ENCODE results near the gene CSMD2.

DNA sequence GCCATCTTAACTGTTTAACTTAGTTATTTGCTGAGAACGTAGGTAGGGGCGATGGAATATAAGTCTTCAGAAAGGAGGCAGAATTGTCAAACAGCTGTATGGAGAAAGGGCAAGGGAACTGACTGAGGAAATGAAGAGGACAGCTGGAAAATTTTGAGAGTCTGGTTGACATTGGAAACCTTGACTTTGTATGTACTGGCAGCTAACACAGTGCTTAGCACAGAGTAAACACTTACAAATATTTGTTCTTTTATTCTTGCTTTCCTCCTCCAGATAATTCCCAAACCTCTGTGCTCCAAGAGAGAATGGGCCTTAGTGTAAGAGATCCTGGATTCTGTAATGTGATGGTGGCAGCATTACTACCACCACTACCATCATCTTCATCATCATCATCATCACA is 601.3 kb downstream of the CSMD2 start:
- TF ChIP-seq, protein P1, sequence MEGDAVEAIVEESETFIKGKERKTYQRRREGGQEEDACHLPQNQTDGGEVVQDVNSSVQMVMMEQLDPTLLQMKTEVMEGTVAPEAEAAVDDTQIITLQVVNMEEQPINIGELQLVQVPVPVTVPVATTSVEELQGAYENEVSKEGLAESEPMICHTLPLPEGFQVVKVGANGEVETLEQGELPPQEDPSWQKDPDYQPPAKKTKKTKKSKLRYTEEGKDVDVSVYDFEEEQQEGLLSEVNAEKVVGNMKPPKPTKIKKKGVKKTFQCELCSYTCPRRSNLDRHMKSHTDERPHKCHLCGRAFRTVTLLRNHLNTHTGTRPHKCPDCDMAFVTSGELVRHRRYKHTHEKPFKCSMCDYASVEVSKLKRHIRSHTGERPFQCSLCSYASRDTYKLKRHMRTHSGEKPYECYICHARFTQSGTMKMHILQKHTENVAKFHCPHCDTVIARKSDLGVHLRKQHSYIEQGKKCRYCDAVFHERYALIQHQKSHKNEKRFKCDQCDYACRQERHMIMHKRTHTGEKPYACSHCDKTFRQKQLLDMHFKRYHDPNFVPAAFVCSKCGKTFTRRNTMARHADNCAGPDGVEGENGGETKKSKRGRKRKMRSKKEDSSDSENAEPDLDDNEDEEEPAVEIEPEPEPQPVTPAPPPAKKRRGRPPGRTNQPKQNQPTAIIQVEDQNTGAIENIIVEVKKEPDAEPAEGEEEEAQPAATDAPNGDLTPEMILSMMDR (IDR thresholded peaks at IDR 0.05; ENCODE audit: insufficient read depth, low read length, poor library complexity, severe bottlenecking) = no peak
- TF ChIP-seq EZH2phosphoT487 (conservative IDR thresholded peaks at IDR 0.05; ENCODE audit: low read length) = no peak
